AG08396 (cell line): ENCODE measurements around the gene PLA2G4D.
A peak's percentile ranks its signal among the peaks of the same experiment; 100 is the strongest.

Experiments
- DNase-seq: peaks from one replicate; pipeline ENCODE4 v3.0.0; 2012; ENCODE audit warnings: low spot score, mixed read lengths

PLA2G4D gene

GRCh38 chr15:42094512-42094963, at the start of gene PLA2G4D:
Gene PLA2G4D, minus strand, starts transcription at chr15:42094562. Its CDS starts 103 bp downstream, at chr15:42094459.
- DNase-seq = no peak

DNA sequence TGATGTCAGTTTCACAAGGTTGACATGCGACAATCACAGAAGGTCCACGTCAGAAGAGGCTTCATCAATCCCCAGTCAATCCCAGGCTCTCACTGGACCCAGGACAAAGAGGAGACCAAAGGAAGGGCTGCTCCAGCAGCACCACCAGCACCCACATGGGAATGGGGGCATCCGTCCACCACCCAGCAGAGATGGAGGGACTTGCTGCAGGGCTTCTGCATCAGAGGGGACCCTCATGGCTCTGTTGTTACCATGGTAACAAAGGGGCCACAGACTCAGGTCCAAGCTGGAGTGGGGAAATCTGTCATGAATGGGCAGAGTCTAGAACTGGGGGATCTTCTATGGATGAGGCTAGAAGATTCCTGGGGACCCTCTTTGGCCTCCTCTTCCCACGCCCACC, 49.0 kb upstream of the PLA2G4D start:
- no peak for DNase-seq

- no peak for DNase-seq
Observed at GRCh38 chr15:42141795-42142667, 47.7 kb upstream of the PLA2G4D start.

GRCh38 chr15:42141246-42141645, 46.9 kb upstream of the PLA2G4D start:
- DNase-seq = no peak

DNA sequence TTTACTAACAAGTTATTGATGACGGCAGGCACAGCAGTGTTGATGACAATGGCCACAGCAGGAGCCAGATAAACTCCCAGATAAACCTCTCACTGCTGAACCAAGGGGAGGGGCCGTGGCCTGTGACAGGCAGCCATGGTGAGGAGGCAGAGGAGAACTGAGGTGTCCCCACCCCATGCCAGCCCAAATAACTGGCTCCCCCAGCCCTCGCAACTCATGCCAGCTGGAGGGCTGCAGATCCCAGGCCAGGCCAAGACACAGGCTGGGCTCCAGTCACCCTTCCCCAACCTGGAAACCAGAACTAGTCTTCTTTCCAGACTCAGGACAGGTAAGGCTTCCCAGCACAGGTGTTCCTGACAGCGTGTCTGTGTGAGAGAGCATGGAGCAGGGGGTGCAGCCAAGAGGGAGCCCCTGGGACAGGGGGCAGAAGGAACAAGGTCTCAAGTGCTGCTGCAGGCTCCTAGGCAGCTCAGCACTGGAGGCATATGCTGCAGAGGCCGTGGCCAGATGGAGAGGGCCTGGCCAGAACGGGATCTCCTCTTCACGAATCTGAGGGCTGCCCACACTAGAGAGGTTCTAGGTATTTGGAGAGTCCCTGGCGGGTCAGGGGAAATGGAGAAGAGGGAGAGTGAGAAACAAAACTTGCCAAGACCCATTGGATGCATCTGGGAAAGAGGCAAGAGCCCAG, 46.2 kb upstream of the PLA2G4D start:
- no peak for DNase-seq

GRCh38 chr15:42139596-42139995, 45.2 kb upstream of the PLA2G4D start:
- no peak for DNase-seq

- DNase-seq = no peak
Observed at GRCh38 chr15:42138968-42139386, 44.6 kb upstream of the PLA2G4D start.

DNA sequence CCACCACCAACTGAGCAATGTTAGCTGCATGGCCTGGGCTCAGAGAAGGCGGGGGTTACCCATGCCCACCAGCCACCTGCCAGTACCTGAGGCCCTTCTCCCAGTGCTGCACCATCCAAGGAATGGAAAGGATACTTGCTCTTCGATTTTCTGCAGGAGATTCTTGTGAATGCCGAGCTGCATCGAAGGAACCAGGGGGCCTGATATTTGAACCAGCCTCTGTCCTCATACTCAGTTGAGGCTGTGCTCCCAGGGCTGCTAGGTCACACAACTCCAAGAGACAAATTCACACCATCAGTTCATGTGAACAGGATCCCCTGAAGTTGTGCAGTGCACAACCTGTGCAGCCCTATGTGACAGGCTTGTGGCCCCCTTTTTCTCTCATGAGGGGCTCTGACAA, 44.0 kb upstream of the PLA2G4D start:
- DNase-seq = no peak

DNA sequence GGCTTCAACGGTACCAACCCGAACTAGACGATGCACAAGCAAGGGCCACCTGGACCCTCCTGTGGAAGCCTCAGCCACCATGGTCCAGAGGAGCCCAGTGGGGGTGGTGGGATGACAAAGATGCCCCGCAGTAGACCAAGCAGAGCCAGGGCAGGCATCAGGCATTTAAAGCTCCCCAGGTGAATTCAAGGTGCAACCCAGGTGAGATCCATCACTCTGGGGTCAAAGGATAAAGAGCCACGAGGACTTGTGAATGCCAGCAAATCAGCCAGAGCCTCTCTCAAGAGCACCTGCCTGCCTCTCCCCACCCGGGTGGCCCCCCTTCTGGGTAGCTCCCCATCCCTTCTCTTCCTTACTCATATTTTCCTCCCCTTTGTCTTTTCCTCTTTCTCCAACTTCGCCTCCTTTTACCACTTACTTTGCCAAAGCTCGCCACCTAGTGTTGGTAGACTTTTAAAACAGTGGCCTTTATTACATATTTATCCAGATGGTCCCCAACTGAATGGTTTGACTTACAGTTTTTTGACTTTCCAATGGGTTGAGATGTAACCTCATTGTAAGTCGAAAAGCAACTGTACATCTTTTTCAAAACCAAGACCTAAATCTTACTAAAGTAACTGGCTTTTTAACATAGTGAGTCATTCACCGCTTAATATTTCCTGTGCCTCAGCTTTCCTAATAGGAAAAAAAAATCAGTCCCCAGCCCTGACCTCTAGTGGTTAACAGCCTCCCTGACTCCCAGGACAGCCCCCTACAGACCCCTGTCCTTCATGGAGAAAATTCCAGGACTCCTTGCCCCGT, 43.3 kb upstream of the PLA2G4D start:
- DNase-seq = peak; percentile 60

GRCh38 chr15:42136513-42136912, 42.2 kb upstream of the PLA2G4D start:
- no peak for DNase-seq

- DNase-seq = no peak
Observed at GRCh38 chr15:42135351-42135750, 41.0 kb upstream of the PLA2G4D start.

GRCh38 chr15:42134617-42135245, 40.4 kb upstream of the PLA2G4D start:
- no peak for DNase-seq

DNA sequence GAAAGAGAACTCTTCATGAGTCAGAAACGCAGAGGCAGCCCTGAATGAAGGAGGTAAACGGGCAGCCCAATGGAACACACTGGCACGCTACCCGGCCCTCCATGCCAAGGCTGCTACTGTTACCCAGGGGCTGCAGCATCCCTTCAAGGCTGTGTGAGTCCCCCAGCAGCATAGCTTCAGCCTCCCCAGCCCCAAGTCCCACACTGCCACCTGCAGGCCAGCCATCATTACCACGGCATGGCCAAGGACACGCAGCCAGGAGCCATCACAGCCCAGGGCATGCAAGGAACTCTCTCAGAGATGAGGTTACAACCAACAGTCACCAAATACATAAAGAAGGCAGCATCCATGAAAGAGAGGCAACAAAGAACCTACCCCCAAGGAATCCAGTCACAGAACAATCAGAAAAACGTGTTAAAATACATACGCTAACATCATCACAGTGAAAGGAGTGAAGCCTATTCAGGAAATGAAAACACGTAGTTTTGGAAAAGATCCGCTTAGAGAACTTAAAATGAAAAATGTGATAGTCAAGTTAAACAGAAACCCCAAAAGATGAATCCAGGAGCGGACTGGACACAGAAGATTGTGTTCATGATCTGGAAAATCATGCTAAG, 39.6 kb upstream of the PLA2G4D start:
- peak; percentile 54 for DNase-seq

- no peak for DNase-seq
Observed at GRCh38 chr15:42133356-42133755, 39.0 kb upstream of the PLA2G4D start.

- no peak for DNase-seq
Observed at GRCh38 chr15:42131826-42132806, 37.8 kb upstream of the PLA2G4D start.

DNA sequence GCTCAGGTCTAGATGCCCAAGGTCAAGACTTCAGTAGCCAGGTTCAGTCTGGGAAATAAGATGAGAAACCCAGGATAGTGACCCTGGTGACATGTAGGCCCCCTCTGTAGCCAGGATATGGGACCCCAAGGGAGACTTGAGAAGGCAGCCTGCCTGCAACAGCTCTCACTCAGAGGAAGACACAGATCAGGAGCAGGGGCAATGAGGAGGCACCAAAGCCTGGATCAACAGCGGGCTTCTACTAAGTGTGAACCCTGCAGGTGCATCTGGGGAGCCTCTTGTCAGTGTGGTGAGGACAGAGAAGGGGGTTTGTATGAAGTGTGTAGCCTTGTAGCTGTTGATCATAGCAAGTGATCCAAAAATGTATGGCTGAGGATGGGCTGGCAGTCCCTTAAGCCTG, 36.6 kb upstream of the PLA2G4D start:
- no peak for DNase-seq

DNA sequence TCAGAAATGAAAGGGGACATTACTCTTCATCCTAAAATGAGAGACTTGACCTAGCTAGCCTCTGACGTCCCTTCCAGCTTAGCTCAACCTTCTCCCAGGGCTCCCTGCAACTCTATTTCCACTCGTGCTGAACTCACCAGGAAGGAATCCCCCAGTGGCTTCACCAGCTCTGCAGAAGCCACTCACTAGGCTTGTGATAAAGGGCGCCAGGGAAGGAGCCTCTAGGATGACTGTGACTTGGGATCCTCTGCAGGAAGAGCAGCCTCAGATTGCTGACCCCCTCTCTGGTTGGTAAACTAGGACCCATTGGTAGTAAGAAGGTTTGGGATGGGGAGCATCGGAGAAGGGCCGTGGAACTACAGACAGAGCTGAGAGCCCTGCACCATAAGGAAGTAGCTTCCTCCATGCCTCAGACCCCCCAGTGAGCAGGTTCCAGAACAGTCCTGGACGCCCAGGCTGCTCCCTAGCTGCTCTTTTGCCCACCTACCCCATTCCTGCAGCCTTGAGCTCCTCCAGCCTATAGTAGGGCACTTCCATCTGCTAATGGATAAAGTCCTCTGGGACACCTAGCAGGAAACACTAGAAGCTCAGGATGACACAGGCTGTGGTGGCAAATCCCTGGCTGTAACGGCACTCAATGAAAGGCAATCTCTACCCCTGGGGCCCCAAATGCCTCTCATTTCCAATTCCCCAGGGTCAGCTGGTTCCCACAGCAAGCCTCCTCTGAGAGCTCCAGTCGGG, 36.1 kb upstream of the PLA2G4D start:
- no peak for DNase-seq

DNA sequence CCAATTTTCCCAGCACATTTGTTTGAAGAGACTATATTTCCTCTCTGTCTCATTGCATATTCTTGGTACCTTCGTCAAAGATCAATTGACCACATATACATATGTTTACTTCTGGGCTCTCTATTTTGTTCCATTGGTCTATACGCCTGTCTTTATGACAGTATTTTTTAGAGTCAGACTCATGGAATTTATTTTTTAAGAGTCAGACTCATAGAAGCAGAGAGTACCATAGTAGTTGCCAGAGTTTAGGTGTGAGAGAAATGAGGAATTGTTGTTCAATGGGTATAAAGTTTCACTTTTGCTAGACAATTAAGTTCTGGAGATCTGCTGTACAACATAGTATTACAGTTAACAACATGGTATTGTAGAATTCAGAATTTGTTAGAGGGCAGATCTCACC, 35.0 kb upstream of the PLA2G4D start:
- DNase-seq = no peak

- no peak for DNase-seq
Observed at GRCh38 chr15:42128476-42128875, 34.1 kb upstream of the PLA2G4D start.

- DNase-seq = no peak
Observed at GRCh38 chr15:42123546-42123945, 29.2 kb upstream of the PLA2G4D start.
